ENCODE measurements around the gene DLGAP1. TPM values are rescaled to one million over a fixed set of nuclear protein-coding genes. Genes with fewer than 3 reads are reported as not detected.
"Not testable (repeated sequence)": the region's sequence is repeated elsewhere in the genome, so short reads cannot be mapped to it uniquely, and the experiment has no call there.

The DLGAP1 gene
- total RNA-seq, 2 experiments from 2014 or later: not detected

- Mint-ChIP-seq H3K27ac (no peak overlapping the region), H3K4me3 (no peak overlapping the region)
Measured at GRCh38 chr18:4318311-4318710, 136.8 kb downstream of the DLGAP1 start.

DNA sequence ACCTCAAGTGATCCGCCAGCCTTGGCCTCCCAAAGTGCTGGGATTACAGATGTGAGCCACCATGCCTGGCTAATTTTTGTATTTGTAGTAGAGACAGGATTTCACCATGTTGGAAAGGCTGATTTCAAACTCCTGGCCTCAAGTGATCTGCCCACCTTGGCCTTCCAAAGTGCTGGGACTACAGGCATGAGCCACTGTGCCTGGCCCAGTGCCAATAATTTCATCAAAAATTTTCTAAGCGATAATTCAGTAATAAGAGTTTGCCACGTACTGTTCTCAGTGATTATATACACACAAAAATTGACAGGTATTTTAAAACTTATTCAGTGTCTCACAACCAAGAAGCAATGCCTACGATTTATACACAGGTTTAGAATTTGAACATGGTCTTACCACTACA is 143.2 kb downstream of the DLGAP1 start:
- H3K27ac Mint-ChIP-seq; H3K36me3 Mint-ChIP-seq (ENCODE audit: low read depth); H3K9me3 Mint-ChIP-seq (ENCODE audit: insufficient read depth); ATAC-seq; H3K27me3 Mint-ChIP-seq (ENCODE audit: low read depth); CTCF ChIA-PET; H3K4me3 Mint-ChIP-seq; POLR2A ChIA-PET; DNase-seq; H3K4me1 Mint-ChIP-seq (ENCODE audit: low read depth): not testable (repeated sequence)

More at GRCh38 chr18:4318311-4318710, 136.8 kb downstream of the DLGAP1 start:
- no peaks in the 10 kb centered on the region for H3K27me3 Mint-ChIP-seq (ENCODE audit: low read depth)
- peaks cover 3% of the 10 kb centered on the region for H3K9me3 Mint-ChIP-seq (ENCODE audit: insufficient read depth)
- ATAC-seq: no peak
- no peak for DNase-seq
- POLR2A ChIA-PET: no interaction called here
- H3K36me3 Mint-ChIP-seq (ENCODE audit: low read depth): no peaks in the 10 kb centered on the region
- no peaks in the 10 kb centered on the region for H3K4me1 Mint-ChIP-seq (ENCODE audit: low read depth)
- CTCF ChIA-PET: no interaction called here

GRCh38 chr18:4311136-4311535 is 144.0 kb downstream of the DLGAP1 start:
- ChIA-PET POLR2A (no interaction called here), CTCF (no interaction called here)
- no peak for DNase-seq
- H3K27me3 Mint-ChIP-seq (ENCODE audit: low read depth): no peaks in the 10 kb centered on the region
- no peak for ATAC-seq
- no peaks in the 10 kb centered on the region for H3K9me3 Mint-ChIP-seq (ENCODE audit: insufficient read depth)
- no peak overlapping the region for H3K27ac Mint-ChIP-seq
- no peaks in the 10 kb centered on the region for H3K36me3 Mint-ChIP-seq (ENCODE audit: low read depth)
- H3K4me1 Mint-ChIP-seq (ENCODE audit: low read depth): no peaks in the 10 kb centered on the region
- H3K4me3 Mint-ChIP-seq: no peak overlapping the region

DNA sequence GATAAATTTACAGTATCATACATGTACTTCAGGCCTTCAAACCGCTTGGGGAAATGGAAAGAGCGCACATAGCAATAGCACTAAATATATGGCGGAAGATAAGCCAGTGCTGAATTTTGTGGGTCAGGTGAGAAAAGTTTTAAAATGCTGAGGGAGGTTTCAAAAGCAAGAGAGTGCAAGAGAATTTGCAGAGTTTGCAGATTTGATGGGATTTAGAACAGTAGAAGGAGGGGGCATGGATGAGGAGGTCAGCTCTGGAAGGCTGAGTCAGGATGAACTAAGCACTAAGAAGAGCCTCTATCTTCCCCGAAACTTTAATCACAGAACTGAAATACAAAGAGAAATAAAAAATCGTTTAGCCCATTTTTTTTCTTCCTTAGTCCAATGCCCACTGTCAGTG is 145.9 kb downstream of the DLGAP1 start:
- H3K4me3 Mint-ChIP-seq: no peak overlapping the region
- DNase-seq: no peak
- no peak for ATAC-seq
- H3K27me3 Mint-ChIP-seq (ENCODE audit: low read depth): no peaks in the 10 kb centered on the region
- H3K4me1 Mint-ChIP-seq (ENCODE audit: low read depth): no peaks in the 10 kb centered on the region
- no peaks in the 10 kb centered on the region for H3K36me3 Mint-ChIP-seq (ENCODE audit: low read depth)
- H3K9me3 Mint-ChIP-seq (ENCODE audit: insufficient read depth): no peaks in the 10 kb centered on the region
- ChIA-PET CTCF (no interaction called here), POLR2A (no interaction called here)
- H3K27ac Mint-ChIP-seq: no peak overlapping the region

GRCh38 chr18:4308576-4308975 is 146.5 kb downstream of the DLGAP1 start:
- POLR2A ChIA-PET: no interaction called here

DNA sequence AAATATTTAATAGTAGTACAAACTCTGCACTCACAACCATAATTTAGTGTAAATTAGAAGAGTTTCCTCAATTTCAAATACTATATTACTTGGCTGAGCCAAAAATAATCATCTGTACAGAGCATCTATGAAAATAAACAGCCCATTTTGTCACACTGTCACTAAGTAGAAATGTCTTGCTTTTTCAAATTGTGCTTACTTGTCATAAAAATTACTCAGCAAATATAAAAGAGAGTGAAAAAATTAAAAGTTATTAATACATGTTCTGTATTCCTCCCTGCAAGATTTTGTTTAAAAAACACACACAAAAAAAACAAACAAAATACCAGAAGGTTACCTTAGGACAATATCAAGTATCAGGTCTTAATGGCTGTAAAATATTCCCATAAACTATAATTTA is 155.7 kb downstream of the DLGAP1 start:
- Mint-ChIP-seq H3K27ac (no peak overlapping the region), H3K4me3 (no peak overlapping the region), H3K27me3 (ENCODE audit: low read depth) (no peaks in the 10 kb centered on the region), H3K9me3 (ENCODE audit: insufficient read depth) (peaks cover 9% of the 10 kb centered on the region), H3K36me3 (ENCODE audit: low read depth) (no peaks in the 10 kb centered on the region), H3K4me1 (ENCODE audit: low read depth) (no peaks in the 10 kb centered on the region)
- ATAC-seq (no peak), DNase-seq (no peak)
- ChIA-PET CTCF (no interaction called here), POLR2A (no interaction called here)

More at GRCh38 chr18:4308576-4308975, 146.5 kb downstream of the DLGAP1 start:
- H3K4me1 Mint-ChIP-seq (ENCODE audit: low read depth): no peaks in the 10 kb centered on the region
- H3K36me3 Mint-ChIP-seq (ENCODE audit: low read depth): no peaks in the 10 kb centered on the region
- CTCF ChIA-PET: no interaction called here
- no peaks in the 10 kb centered on the region for H3K9me3 Mint-ChIP-seq (ENCODE audit: insufficient read depth)
- H3K4me3 Mint-ChIP-seq: no peak overlapping the region
- no peak for ATAC-seq
- no peak for DNase-seq
- no peaks in the 10 kb centered on the region for H3K27me3 Mint-ChIP-seq (ENCODE audit: low read depth)
- H3K27ac Mint-ChIP-seq: no peak overlapping the region

- Mint-ChIP-seq H3K36me3 (ENCODE audit: low read depth) (no peaks in the 10 kb centered on the region), H3K27me3 (ENCODE audit: low read depth) (no peaks in the 10 kb centered on the region), H3K9me3 (ENCODE audit: insufficient read depth) (peaks cover 9% of the 10 kb centered on the region), H3K4me3 (no peak overlapping the region), H3K27ac (no peak overlapping the region), H3K4me1 (ENCODE audit: low read depth) (no peaks in the 10 kb centered on the region)
- ATAC-seq (no peak), DNase-seq (no peak)
- POLR2A ChIA-PET: no interaction called here
- CTCF ChIA-PET: no interaction called here
Measured at GRCh38 chr18:4293337-4293736, 161.8 kb downstream of the DLGAP1 start.

- no peaks in the 10 kb centered on the region for H3K36me3 Mint-ChIP-seq (ENCODE audit: low read depth)
- H3K27ac Mint-ChIP-seq: no peak overlapping the region
- no peak for DNase-seq
- peaks cover 5% of the 10 kb centered on the region for H3K9me3 Mint-ChIP-seq (ENCODE audit: insufficient read depth)
- H3K4me1 Mint-ChIP-seq (ENCODE audit: low read depth): no peaks in the 10 kb centered on the region
- H3K27me3 Mint-ChIP-seq (ENCODE audit: low read depth): no peaks in the 10 kb centered on the region
- ChIA-PET POLR2A (no interaction called here), CTCF (no interaction called here)
- ATAC-seq: no peak
- no peak overlapping the region for H3K4me3 Mint-ChIP-seq
Measured at GRCh38 chr18:4292696-4293095, 162.4 kb downstream of the DLGAP1 start.

DNA sequence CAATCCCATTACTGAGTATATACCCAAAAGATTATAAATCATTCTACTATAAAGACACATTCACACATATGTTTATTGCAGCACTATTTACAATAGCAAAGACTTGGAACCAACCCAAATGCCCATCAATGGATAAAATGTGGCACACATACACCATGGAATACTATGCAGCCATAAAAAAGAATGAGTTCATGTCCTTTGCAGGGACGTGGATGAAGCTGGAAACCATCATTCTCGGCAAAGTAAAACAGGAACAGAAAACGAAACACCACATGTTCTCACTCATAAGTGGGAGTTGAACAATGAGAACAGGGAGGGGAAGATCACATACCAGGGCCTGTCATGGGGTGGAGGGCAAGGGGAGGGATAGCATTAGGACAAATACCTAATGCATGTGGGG is 167.8 kb downstream of the DLGAP1 start:
- POLR2A ChIA-PET; DNase-seq; H3K9me3 Mint-ChIP-seq (ENCODE audit: insufficient read depth); H3K27me3 Mint-ChIP-seq (ENCODE audit: low read depth); CTCF ChIA-PET; H3K27ac Mint-ChIP-seq; H3K36me3 Mint-ChIP-seq (ENCODE audit: low read depth); H3K4me3 Mint-ChIP-seq; H3K4me1 Mint-ChIP-seq (ENCODE audit: low read depth); ATAC-seq: not testable (repeated sequence)

DNA sequence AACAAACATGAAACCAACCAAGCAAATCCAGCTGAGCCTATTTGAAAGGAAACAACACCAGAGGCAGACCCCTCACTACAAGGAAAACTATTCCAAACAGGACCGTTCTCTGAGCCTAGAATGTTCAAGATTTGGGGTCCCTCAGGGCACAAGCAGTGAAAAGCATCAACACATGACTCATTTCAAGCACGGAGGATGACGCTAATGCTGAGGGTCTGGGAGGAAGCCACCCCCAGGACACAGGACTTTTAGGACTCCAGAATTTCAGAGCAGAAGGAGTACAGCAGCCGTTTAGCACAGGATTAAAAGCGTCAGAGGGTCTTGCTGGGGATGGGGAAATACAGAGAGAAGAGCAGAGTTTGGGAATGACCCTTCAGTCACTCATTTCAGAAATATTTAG is 168.9 kb downstream of the DLGAP1 start:
- H3K9me3 Mint-ChIP-seq (ENCODE audit: insufficient read depth): no peaks in the 10 kb centered on the region
- no peaks in the 10 kb centered on the region for H3K27me3 Mint-ChIP-seq (ENCODE audit: low read depth)
- H3K4me3 Mint-ChIP-seq: no peak overlapping the region
- H3K4me1 Mint-ChIP-seq (ENCODE audit: low read depth): no peaks in the 10 kb centered on the region
- no peak overlapping the region for H3K27ac Mint-ChIP-seq
- DNase-seq (no peak), ATAC-seq (no peak)
- CTCF ChIA-PET: interaction anchor here (1.5 kb wide), 1 partner anchor 10 kb away, joined by 3 read pairs; no protein-coding TSS in a partner anchor
- no peaks in the 10 kb centered on the region for H3K36me3 Mint-ChIP-seq (ENCODE audit: low read depth)
- POLR2A ChIA-PET: no interaction called here

DNA sequence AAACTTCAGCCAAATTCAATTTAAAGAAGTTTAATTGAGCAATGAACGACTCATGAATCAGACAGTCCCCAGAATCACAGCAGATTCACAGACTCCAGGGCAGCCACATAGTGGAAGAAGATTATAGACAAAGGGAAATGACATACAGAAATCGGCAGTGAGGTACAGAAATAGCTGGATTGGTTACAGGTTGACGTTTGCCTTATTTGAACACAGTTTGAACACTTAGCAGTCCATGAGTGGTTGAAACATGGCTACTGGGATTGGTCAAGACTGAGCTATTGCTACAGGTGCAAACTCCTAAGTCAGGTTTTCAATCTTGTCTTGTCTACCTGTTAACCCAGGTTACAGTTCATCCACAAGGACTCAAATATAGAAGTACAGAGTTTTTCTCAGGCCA is 169.6 kb downstream of the DLGAP1 start:
- Mint-ChIP-seq H3K4me1 (ENCODE audit: low read depth) (no peaks in the 10 kb centered on the region), H3K27me3 (ENCODE audit: low read depth) (no peaks in the 10 kb centered on the region), H3K27ac (no peak overlapping the region), H3K36me3 (ENCODE audit: low read depth) (no peaks in the 10 kb centered on the region), H3K4me3 (no peak overlapping the region), H3K9me3 (ENCODE audit: insufficient read depth) (no peaks in the 10 kb centered on the region)
- no peak for ATAC-seq
- ChIA-PET POLR2A (no interaction called here), CTCF (interaction anchor here (1.5 kb wide), 1 partner anchor 11 kb away, joined by 3 read pairs; no protein-coding TSS in a partner anchor)
- no peak for DNase-seq

DNA sequence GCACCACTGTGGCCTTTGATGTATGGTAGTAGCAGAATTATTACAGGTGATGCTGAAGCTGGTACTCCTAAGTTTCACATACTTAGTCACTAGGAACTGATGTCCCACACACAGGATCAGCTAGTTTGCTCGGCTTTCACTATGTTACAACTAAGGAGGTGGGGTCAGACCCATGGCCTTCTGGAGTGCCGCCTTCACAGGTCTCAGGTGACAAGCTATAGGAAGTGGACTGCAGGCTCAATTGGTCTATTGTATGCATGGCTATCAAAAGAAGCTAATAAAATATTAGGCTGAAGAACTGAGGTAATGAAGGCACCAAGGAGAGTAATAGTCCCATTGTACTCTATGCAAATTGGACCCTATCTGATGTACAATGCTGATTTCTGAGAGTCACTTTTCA is 170.6 kb downstream of the DLGAP1 start:
- DNase-seq: no peak
- Mint-ChIP-seq H3K9me3 (ENCODE audit: insufficient read depth) (no peaks in the 10 kb centered on the region), H3K4me3 (no peak overlapping the region), H3K36me3 (ENCODE audit: low read depth) (no peaks in the 10 kb centered on the region), H3K27me3 (ENCODE audit: low read depth) (no peaks in the 10 kb centered on the region), H3K4me1 (ENCODE audit: low read depth) (no peaks in the 10 kb centered on the region), H3K27ac (no peak overlapping the region)
- ChIA-PET POLR2A (no interaction called here), CTCF (interaction anchor here (1.5 kb wide), 1 partner anchor 12 kb away, joined by 3 read pairs; no protein-coding TSS in a partner anchor)
- no peak for ATAC-seq

DNA sequence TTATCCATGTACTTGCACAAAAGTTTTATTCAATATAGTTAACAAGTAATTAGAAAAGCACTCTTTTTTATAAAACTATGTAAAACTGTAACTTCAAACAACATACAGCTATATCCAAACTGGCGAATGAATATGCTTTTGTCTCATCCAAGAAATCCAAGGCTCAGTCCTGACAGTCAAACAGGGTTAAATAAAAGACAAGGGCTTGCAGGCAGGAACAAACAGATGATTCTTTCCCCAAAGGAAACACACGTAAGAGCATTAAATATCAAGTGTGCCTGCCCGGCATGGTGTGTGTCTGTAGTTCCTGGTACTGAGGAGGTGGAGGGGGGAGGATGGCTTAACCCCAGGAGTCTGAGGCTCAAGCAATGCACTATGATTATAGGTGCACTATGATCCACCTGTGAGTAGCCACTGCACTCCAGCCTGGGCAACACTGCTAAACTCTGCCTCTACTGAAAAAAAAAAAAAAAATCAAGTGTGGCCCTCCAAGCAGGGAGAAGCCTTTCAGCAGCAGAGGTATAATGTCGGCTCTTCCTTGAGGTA is 171.3 kb downstream of the DLGAP1 start:
- no peaks in the 10 kb centered on the region for H3K27me3 Mint-ChIP-seq (ENCODE audit: low read depth)
- POLR2A ChIA-PET: no interaction called here

More for the DNA sequence above, 171.3 kb downstream of the DLGAP1 start:
- no peaks in the 10 kb centered on the region for H3K4me1 Mint-ChIP-seq (ENCODE audit: low read depth)
- no peaks in the 10 kb centered on the region for H3K9me3 Mint-ChIP-seq (ENCODE audit: insufficient read depth)
- no peak overlapping the region for H3K4me3 Mint-ChIP-seq
- no peak overlapping the region for H3K27ac Mint-ChIP-seq
- no peak for ATAC-seq
- no peak for DNase-seq
- CTCF ChIA-PET: no interaction called here
- no peaks in the 10 kb centered on the region for H3K36me3 Mint-ChIP-seq (ENCODE audit: low read depth)
